HG02588 (cell line): ENCODE data around the gene CREB5.
"Not testable (repeated sequence)": the region's sequence is repeated elsewhere in the genome, so short reads cannot be mapped to it uniquely, and the experiment has no call there.

Source experiments
- ATAC-seq: cut with Tn5 transposase; IDR thresholded peaks from one replicate; pipeline ENCODE4 v1.9.1; 2021; ENCODE audit warnings: mild to moderate bottlenecking, moderate library complexity; ENCODE audit not compliant: unreplicated experiment

CREB5 gene

GRCh38 chr7:28793381-28794085 is 381.2 kb downstream of the CREB5 start:
- ATAC-seq: no peak

DNA sequence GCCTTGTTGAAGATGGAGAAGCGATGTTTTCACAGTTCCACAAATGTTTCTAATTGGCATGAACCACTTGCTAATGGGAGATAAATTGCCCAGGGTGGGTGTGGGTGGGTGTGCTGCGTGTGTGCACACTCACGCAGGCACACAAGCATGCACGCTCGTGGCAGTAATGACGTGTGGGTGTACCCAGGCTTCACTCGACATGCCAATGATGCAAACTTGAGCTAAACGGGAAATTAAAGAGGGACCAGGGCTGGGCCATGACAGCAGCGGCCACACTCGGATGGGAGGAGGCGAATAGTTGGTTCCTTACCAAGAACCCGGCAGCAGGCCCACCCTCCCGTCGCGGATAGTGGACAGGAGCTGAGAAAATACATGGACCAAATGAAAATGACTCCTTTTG is 386.0 kb downstream of the CREB5 start:
- ATAC-seq: no peak

DNA sequence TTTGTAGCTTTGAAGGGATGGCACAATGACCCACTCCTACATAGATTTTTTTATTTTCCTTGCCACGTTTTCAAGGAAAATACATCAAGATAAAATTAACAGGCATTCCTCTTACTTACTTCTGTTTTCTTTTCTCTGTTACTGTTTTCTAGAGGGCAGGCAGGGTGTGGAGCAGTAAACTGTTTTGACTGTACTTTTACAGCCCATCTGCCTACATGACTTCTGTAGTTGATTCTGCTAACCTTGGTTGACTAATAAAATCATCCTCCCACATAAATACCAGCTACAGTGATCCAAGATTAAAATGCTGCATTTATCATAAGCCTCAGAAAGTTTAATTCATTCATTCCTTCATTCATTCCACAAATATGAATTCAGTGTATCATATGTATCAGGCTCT is 387.3 kb downstream of the CREB5 start:
- ATAC-seq: no peak

GRCh38 chr7:28800150-28800549 is 387.8 kb downstream of the CREB5 start:
- no peak for ATAC-seq

DNA sequence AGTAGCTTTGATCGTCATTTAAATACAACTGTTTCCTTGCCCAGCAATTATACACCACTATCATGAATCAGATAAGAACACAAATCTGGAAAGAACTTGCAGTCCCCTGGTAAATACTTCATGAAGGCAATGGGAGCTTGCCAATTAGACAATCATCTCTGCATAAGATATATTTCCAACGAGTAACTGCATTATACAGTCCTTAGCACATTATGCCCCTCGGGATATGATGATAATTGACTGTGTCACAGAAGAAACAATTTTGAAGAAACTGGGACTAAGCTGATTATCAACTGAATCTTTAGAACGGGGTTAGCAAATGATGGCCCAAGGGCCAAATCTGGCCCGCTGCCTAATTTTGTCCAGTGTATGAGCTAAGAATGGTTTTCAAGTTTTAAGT is 390.1 kb downstream of the CREB5 start:
- no peak for ATAC-seq

DNA sequence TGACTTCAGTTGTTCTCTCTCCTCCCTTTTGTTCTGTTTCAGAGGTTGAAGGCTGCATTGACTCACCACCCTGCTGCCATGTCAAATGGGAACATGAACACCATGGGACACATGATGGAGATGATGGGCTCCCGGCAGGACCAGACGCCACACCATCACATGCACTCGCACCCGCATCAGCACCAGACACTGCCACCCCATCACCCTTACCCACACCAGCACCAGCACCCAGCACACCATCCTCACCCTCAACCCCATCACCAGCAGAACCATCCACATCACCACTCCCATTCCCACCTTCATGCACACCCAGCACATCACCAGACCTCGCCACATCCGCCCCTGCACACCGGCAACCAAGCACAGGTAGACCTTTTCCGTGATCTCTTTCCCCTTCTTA is 391.8 kb downstream of the CREB5 start:
- ATAC-seq: no peak

DNA sequence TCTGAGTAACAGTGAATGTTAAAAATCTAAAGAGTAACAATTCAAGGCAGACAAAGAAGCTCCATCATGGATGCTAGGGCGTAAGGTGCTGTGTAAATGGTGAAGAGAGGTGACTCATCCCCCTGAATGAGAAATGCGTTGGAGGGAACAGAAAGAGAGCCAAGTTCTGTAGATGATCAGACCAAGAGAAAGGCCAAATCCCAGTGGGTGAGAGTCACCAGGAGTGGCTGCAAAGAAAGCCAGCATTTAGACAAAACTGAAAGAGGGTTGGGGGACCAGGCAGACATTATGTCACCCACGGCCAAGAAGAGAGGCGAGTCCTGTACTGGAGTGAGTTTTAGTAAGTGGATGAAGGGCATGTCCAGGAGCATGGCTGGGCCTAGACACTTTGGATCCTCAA is 392.7 kb downstream of the CREB5 start:
- no peak for ATAC-seq

- no peak for ATAC-seq
Measured at GRCh38 chr7:28806841-28807240, 394.5 kb downstream of the CREB5 start.

GRCh38 chr7:28807396-28807994 is 395.2 kb downstream of the CREB5 start:
- ATAC-seq: no peak

GRCh38 chr7:28808796-28809533 is 396.6 kb downstream of the CREB5 start:
- ATAC-seq: no peak

GRCh38 chr7:28811008-28811407 is 398.7 kb downstream of the CREB5 start:
- ATAC-seq: no peak

- ATAC-seq: no peak
Measured at GRCh38 chr7:28811701-28812430, 399.5 kb downstream of the CREB5 start.

GRCh38 chr7:28812616-28813015 is 400.3 kb downstream of the CREB5 start:
- ATAC-seq: no peak

DNA sequence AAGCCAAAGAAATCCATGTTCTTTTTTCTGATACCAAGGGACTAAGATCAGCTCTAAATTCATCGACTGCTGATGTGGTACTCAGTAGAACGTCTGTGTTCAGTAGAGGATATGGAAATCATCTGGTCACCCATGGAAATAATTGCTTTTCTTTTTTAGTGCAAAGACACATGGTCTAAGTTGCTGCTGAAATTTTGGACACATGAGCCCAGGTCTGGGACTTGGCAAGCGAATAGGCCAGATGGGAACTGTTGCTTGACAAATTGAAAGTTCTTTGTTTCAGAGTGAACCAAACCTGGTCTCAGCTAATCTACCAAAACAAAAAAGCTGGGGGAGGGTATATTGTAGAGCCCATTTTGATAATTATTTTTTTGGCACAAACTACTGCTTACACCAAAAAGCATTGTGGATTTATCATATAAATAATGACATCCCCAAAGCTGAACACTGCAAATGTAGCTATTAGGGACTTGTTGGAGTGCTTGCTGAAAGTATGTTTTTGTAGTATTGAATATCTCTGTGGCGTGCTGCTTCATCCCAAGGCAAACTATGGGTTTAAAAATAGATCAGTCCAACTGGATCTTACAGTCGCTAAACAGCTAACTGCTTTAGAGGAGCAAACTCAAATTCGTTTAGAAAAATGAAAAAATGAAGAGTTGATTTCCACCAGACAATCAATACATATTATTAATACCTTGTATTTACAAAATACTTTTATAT is 401.1 kb downstream of the CREB5 start:
- ATAC-seq: peak; percentile 34

DNA sequence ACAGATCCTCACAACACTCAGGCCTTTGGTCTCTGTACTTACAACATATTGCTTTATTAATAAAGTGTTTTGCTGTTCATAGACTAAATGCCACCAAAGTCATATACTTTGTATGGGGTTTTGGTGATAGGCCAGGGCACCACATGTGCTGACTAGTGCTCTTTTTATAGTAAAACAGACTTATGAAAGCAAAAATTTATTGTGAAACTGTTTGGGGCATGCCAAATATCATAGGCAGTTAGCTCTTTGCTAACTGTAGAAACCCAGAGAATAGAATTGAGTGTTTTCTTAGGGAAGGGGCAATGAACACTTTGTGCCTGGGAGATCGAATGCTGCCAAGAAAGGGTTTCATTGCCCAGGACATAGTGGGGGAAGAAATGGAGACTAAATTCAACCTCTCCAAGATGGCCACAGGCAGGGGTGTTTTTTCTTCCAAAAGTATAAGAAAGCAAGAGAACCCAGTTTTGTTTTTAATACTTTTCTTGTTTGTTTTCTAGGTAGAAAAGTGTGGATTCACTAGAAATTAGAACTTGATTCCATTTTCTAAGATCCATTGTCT is 403.1 kb downstream of the CREB5 start:
- ATAC-seq: peak; percentile 46

- ATAC-seq: peak; percentile 77
Measured at GRCh38 chr7:28815928-28816373, 403.6 kb downstream of the CREB5 start.

DNA sequence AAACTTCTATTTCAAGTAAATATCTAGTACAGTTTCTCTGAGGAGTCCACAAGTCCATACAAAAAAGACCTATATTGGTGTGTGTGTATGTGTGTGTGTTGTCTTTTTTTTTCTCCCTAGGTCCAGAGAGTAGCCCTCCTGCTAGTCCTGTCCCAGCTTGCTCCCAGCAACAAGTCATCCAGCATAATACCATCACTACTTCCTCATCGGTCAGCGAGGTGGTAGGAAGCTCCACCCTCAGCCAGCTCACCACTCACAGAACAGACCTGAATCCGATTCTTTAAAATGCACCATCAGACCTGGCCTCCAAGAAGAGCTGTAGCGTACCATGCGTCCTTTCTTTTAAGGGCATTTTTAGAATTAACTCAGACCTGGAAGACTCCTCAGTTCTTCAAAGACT is 406.7 kb downstream of the CREB5 start:
- no peak for ATAC-seq

- ATAC-seq: no peak
Measured at GRCh38 chr7:28823582-28823981, 411.3 kb downstream of the CREB5 start.

DNA sequence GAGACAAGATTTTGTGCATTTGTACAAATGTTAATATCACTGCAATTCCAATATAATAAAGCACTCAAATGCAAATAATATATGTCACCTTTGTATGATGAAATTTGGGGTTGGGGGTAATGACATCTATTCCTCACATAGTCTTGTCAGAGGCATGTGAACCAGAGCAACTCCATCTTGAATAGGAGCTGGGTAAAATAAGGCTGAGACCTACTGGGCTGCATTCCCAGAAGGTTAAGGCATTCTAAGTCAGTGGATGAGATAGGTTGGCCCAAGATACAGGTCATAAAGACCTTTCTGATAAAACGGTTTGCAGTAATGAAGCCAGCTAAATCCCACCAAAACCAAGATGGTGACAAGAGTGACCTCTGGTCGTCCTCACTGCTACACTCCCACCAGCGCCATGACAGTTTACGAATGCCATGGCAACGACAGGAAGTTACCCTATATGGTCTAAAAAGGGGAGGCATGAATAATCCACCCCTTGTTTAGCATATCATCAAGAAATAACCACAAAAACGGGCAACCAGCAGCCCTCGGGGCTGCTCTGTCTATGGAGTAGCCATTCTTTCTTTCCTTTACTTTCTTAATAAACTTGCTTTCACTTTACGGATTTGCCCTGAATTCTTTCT is 413.6 kb downstream of the CREB5 start:
- ATAC-seq: not testable (repeated sequence)

GRCh38 chr7:28830846-28831245 is 418.5 kb downstream of the CREB5 start:
- no peak for ATAC-seq
